Measurements from ENCODE around the gene ARHGEF17.

GRCh38 chr11:73317803-73318202, 9.7 kb downstream of the ARHGEF17 start:
- TF ChIP-seq CTCF (IDR thresholded peaks at IDR 0.05), result no peak
- no peak for TF ChIP-seq POLR2A (IDR thresholded peaks at IDR 0.05)

Data from lower leg skin (tissue), 3 donors.